OCI-LY3 (cell line): ENCODE measurements around the gene DDB1.

Source experiments
- H2AFZ ChIP-seq: fragments of 200-600, 300-600 bp; shearing (Covaris generic); 2 replicates; pipeline ENCODE4 v1.6.0; 2014; ENCODE audit warnings: antibody characterized with exemption, low read depth, low read length
- H3K27ac ChIP-seq: fragments of 200-600, 300-600 bp; sonication (generic); 2 replicates; pipeline ENCODE4 v1.5.1; 2014; ENCODE audit warnings: mild to moderate bottlenecking, low read length, moderate library complexity, mixed read lengths
- H3K27me3 ChIP-seq: fragments of 200-600, 300-600 bp; sonication (generic); 2 replicates; pipeline ENCODE4 v1.6.1; 2014; ENCODE audit warnings: low read depth, low read length, mixed read lengths
- H3K36me3 ChIP-seq: fragments of 200-600, 300-600 bp; sonication (generic); replicated peaks from 2 replicates; pipeline ENCODE3; 2014; ENCODE audit warnings: low read depth, low read length, mixed read lengths
- H3K4me1 ChIP-seq: fragments of 300-600, 200-600 bp; sonication (generic); 2 replicates; pipeline ENCODE4 v1.6.1; 2014; ENCODE audit warnings: low read length, mixed read lengths
- H3K4me2 ChIP-seq: fragments of 200-600, 300-600 bp; sonication (generic); 2 replicates; pipeline ENCODE4 v1.6.1; 2014; ENCODE audit warnings: low read length, mixed read lengths
- H3K4me3 ChIP-seq: fragments of 300-600, 200-600 bp; sonication (generic); 2 replicates; pipeline ENCODE4 v1.5.1; 2014; ENCODE audit warnings: antibody characterized with exemption, mild to moderate bottlenecking, low read length, moderate library complexity
- H3K79me2 ChIP-seq: fragments of 300-600, 200-600 bp; shearing (Covaris generic); 2 replicates; pipeline ENCODE4 v1.6.1; 2014; ENCODE audit warnings: mild to moderate bottlenecking, low read length, mixed read lengths
- H3K9ac ChIP-seq: fragments of 300-600, 200-600 bp; shearing (Covaris generic); 2 replicates; pipeline ENCODE4 v1.6.0; 2014; ENCODE audit warnings: mild to moderate bottlenecking, low read length, moderate library complexity
- H3K9me3 ChIP-seq: fragments of 200-600, 300-600 bp; shearing (Covaris generic); 2 replicates; pipeline ENCODE4 v1.6.1; 2014; ENCODE audit warnings: low read length, mixed read lengths; ENCODE audit not compliant: insufficient read depth
- H4K20me1 ChIP-seq: fragments of 200-600, 300-600 bp; sonication (generic); 2 replicates; pipeline ENCODE4 v1.6.1; 2016; ENCODE audit warnings: low read length, mixed read lengths; ENCODE audit not compliant: insufficient read depth
- CTCF ChIP-seq: fragments of 200-600, 300-600 bp; sonication (generic); IDR thresholded peaks from 2 replicates; pipeline ENCODE4 v1.5.1; 2014; ENCODE audit warnings: antibody characterized with exemption, low read length, low read depth
- EZH2phosphoT487 ChIP-seq: fragments of 200-600 bp; shearing (Covaris generic); IDR thresholded peaks from 2 replicates; pipeline ENCODE4 v1.6.1; 2018; ENCODE audit warnings: antibody characterized with exemption, mixed run types, low read depth

Gene DDB1

DNA sequence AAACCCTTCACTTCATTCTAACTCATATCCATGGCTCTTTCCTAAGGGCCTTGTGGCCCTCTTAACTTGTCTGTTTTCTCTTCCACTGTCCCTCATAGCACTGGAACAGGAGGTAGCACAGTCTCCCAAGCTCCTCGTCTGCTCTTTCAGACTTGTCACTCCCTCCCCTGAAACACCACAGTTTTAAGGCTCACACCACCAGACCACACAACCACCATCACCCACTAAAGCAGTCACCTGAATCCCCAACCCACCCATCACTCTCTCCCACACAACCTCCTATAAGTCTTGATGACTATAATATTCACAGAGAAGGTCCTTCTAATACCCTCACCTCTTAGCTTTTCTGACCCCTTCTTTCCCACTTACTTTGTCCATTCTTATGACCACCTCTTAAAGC lies 26.7 kb downstream of the DDB1 start:
- TF ChIP-seq CTCF (no peak), EZH2phosphoT487 (no peak)
- H3K9me3 ChIP-seq: no peaks in the 10 kb centered on the region
- H2AFZ ChIP-seq: no peak overlapping the region
- H3K79me2 ChIP-seq: no peaks in the 10 kb centered on the region
- no peaks in the 10 kb centered on the region for H4K20me1 ChIP-seq
- H3K27ac ChIP-seq: no peak overlapping the region
- H3K4me3 ChIP-seq: no peak overlapping the region
- H3K27me3 ChIP-seq: no peaks in the 10 kb centered on the region
- H3K4me2 ChIP-seq: no peak overlapping the region
- no peak overlapping the region for H3K9ac ChIP-seq
- peaks cover 80% of the 10 kb centered on the region for H3K36me3 ChIP-seq
- no peaks in the 10 kb centered on the region for H3K4me1 ChIP-seq

DNA sequence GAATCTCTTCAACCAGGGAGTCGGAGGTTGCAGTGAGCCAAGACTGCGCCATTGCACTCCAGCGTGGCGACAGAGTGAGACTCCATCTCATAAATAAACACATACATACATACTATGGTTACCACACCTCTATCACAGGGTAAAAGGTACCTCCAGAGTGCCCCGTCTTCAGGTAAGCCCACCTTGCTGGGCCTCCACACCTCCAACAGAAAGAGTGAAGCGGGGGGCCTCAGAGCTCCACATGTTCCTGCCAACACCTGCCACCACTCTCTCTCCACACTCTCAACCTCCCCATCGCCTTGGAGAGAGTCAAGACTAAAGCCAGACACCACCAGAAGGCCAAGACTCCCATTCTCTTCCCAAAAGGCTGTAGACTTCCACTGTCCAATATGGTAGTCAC lies 27.5 kb downstream of the DDB1 start:
- Histone ChIP-seq H3K9ac (no peak overlapping the region), H3K4me1 (no peaks in the 10 kb centered on the region), H2AFZ (no peak overlapping the region), H3K27ac (no peak overlapping the region), H4K20me1 (no peaks in the 10 kb centered on the region), H3K27me3 (no peaks in the 10 kb centered on the region), H3K36me3 (peaks cover 84% of the 10 kb centered on the region), H3K4me2 (no peak overlapping the region), H3K4me3 (no peak overlapping the region), H3K9me3 (no peaks in the 10 kb centered on the region), H3K79me2 (no peaks in the 10 kb centered on the region)
- TF ChIP-seq EZH2phosphoT487 (no peak), CTCF (no peak)

DNA sequence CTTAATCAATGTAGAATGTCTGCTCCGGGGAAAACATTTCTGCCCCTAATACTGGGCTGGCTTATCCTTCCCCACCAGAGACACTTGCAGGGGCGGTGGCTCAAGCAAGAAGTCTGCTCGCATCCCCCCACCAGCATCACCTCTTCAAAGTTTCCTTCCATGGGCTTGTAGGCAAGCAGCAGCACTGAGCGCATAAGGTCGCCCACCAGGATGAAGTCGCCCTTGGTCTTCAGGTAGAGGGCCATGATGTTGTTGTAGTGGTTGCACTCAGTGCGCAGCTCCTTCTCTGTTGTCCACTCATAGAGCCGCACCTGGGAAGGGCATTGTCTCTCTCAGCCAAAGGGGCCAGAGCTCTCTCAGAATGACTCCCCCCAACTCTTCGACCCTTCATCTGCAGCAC lies 29.2 kb downstream of the DDB1 start:
- H3K36me3 ChIP-seq: peaks cover 81% of the 10 kb centered on the region
- no peaks in the 10 kb centered on the region for H3K9me3 ChIP-seq
- no peaks in the 10 kb centered on the region for H3K79me2 ChIP-seq
- H4K20me1 ChIP-seq: no peaks in the 10 kb centered on the region
- TF ChIP-seq CTCF: no peak
- no peak for TF ChIP-seq EZH2phosphoT487
- no peak overlapping the region for H3K27ac ChIP-seq
- no peak overlapping the region for H3K9ac ChIP-seq
- no peaks in the 10 kb centered on the region for H3K27me3 ChIP-seq
- H3K4me2 ChIP-seq: no peak overlapping the region
- no peaks in the 10 kb centered on the region for H3K4me1 ChIP-seq
- H2AFZ ChIP-seq: no peak overlapping the region
- H3K4me3 ChIP-seq: no peak overlapping the region

GRCh38 chr11:61302550-61302949 lies 30.4 kb downstream of the DDB1 start:
- Histone ChIP-seq H3K36me3 (peaks cover 76% of the 10 kb centered on the region), H3K9me3 (no peaks in the 10 kb centered on the region), H3K79me2 (no peaks in the 10 kb centered on the region), H3K27me3 (no peaks in the 10 kb centered on the region), H3K4me2 (no peak overlapping the region), H2AFZ (no peak overlapping the region), H3K9ac (no peak overlapping the region), H4K20me1 (no peaks in the 10 kb centered on the region), H3K4me1 (peaks cover 2% of the 10 kb centered on the region; the same call in 1 of the 2 replicates), H3K4me3 (no peak overlapping the region), H3K27ac (no peak overlapping the region)
- no peak for TF ChIP-seq EZH2phosphoT487
- no peak for TF ChIP-seq CTCF
